Fibroblast of the conjunctiva (primary cell): Measurements from ENCODE around the gene PDSS2.
A peak's percentile ranks its signal among the peaks of the same experiment; 100 is the strongest.
"Not testable (repeated sequence)": the region's sequence is repeated elsewhere in the genome, so short reads cannot be mapped to it uniquely, and the experiment has no call there.

ENCODE experiments used
- DNase-seq: peaks from one replicate; pipeline ENCODE4 v3.0.0-alpha.2; 2010; ENCODE audit warnings: low read depth

Gene PDSS2

GRCh38 chr6:107118540-107118939, 340.8 kb downstream of the PDSS2 start:
- not testable (repeated sequence) for DNase-seq

- DNase-seq = no peak
Observed at GRCh38 chr6:107116931-107117330, 342.4 kb downstream of the PDSS2 start.

GRCh38 chr6:107116328-107116892, 343.0 kb downstream of the PDSS2 start:
- DNase-seq = no peak

GRCh38 chr6:107115695-107116327, 343.6 kb downstream of the PDSS2 start:
- DNase-seq = no peak

- no peak for DNase-seq
Observed at GRCh38 chr6:107114926-107115694, 344.3 kb downstream of the PDSS2 start, which contains the start of gene BEND3. Gene BEND3, minus strand, starts transcription at chr6:107115515. Its CDS starts 16,230 bp downstream, at chr6:107099285.

- peak; percentile 70 for DNase-seq
Observed at GRCh38 chr6:107114213-107114925, 345.0 kb downstream of the PDSS2 start.

GRCh38 chr6:107110200-107110599, 349.2 kb downstream of the PDSS2 start:
- DNase-seq = no peak

GRCh38 chr6:107108201-107108890, 351.0 kb downstream of the PDSS2 start:
- DNase-seq = no peak

- DNase-seq = no peak
Observed at GRCh38 chr6:107107791-107108190, 351.6 kb downstream of the PDSS2 start.

GRCh38 chr6:107106165-107106564, 353.2 kb downstream of the PDSS2 start:
- DNase-seq = no peak

- DNase-seq = no peak
Observed at GRCh38 chr6:107105511-107106116, 353.8 kb downstream of the PDSS2 start.

GRCh38 chr6:107103082-107103481, 356.3 kb downstream of the PDSS2 start:
- no peak for DNase-seq
